Measurements from ENCODE around the gene SLC38A3. TPM values are rescaled to one million over a fixed set of nuclear protein-coding genes. Genes with fewer than 3 reads are reported as not detected.

Gene SLC38A3
- total and polyA plus RNA-seq, 2 donors (not counting 3 experiments of a cell fraction or from before 2014, with no cell fraction given): 0.60 to 1.1 TPM

- Histone ChIP-seq H3K36me3 (ENCODE audit: control insufficient read depth in 2 of 2, extremely low read depth in 1 of 2, insufficient read depth in 2 of 2, low read length in 2 of 2) (no peaks in the 10 kb centered on the region), H3K4me1 (ENCODE audit: control insufficient read depth, extremely low read depth, insufficient read depth, low read length) (peaks cover 13% of the 10 kb centered on the region), H3K27ac (ENCODE audit: insufficient read depth, low read depth, low read length) (no peak overlapping the region), H4K20me1 (replicated peaks; ENCODE audit: control insufficient read depth, extremely low read depth, insufficient read depth, low read length) (no peaks in the 10 kb centered on the region), H3K9ac (replicated peaks; ENCODE audit: extremely low read depth, insufficient read depth, low read length) (no peak overlapping the region), H3K4me3 (replicated peaks in 1 of 3; ENCODE audit: insufficient read depth in 1 of 3, low read depth in 1 of 3, low read length in 3 of 3) (no peak overlapping the region), H3K9me3 (replicated peaks; ENCODE audit: control insufficient read depth, insufficient read depth, low read length) (no peaks in the 10 kb centered on the region), H3K79me2 (ENCODE audit: control insufficient read depth, insufficient read depth, low read length) (peaks cover 2% of the 10 kb centered on the region), H3K4me2 (ENCODE audit: insufficient read depth, low read length) (no peak overlapping the region), H2AFZ (ENCODE audit: low read depth, low read length) (no peak overlapping the region), H3K9me1 (replicated peaks; ENCODE audit: control insufficient read depth, extremely low read depth, insufficient read depth, low read length) (no peaks in the 10 kb centered on the region), H3K27me3 (ENCODE audit: control insufficient read depth in 2 of 2, insufficient read depth in 2 of 2, low read length in 2 of 2) (no peaks in the 10 kb centered on the region)
- BruUV-seq (replicated peaks): no TSS peak
- CTCF ChIA-PET: interaction anchor here (1.2 to 10.5 kb wide), 5 partner anchors 12 to 44 kb away, joined by 4 to 314 read pairs (median 98); partner anchors contain the start of gene GNAT1
- dilution Hi-C loops (cut with MboI; ENCODE audit: extremely low pct_ligation_motif_present, low sequenced_read_pairs): no loop called here
- FAIRE-seq: no peak
- intact Hi-C loops (cut with micrococcal nuclease): no loop called here
- POLR2A ChIA-PET: interaction anchor here (0.6 to 1.0 kb wide), 2 partner anchors 13 to 22 kb away, joined by 3 to 6 read pairs; no protein-coding TSS in a partner anchor
- DNase-seq (ENCODE audit: low read depth, low spot score): no peak
- TF ChIP-seq EZH2 (IDR thresholded peaks at IDR 0.05; ENCODE audit: borderline replicate concordance, low read depth, low read length, severe bottlenecking) (no peak), POLR2AphosphoS5 (IDR thresholded peaks at IDR 0.05; ENCODE audit: insufficient read depth, low read depth, low read length) (no peak), JUN (IDR thresholded peaks at IDR 0.05; ENCODE audit: borderline replicate concordance, insufficient read depth, insufficient read length, low read depth) (no peak), POLR2A (IDR thresholded peaks at IDR 0.05; ENCODE audit: low read depth, low read length) (no peak), FOS (IDR thresholded peaks at IDR 0.05; ENCODE audit: borderline replicate concordance, insufficient read depth, low read length) (no peak), MYC (IDR thresholded peaks at IDR 0.05; ENCODE audit: low read depth, low read length) (no peak), GATA2 (IDR thresholded peaks at IDR 0.05; ENCODE audit: insufficient read depth, insufficient read length, low read depth, low read length) (no peak), CTCF (IDR thresholded peaks at IDR 0.05; ENCODE audit: extremely low read depth in 1 of 2, insufficient read depth in 1 of 2, low read depth in 1 of 2, low read length in 2 of 2) (no peak)
- TF ChIP-seq, protein P1, sequence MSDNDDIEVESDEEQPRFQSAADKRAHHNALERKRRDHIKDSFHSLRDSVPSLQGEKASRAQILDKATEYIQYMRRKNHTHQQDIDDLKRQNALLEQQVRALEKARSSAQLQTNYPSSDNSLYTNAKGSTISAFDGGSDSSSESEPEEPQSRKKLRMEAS (IDR thresholded peaks at IDR 0.05; ENCODE audit: insufficient read depth, insufficient read length): no peak
Observed at GRCh38 chr3:50230794-50231125, 25.7 kb downstream of the SLC38A3 start.
